Neural crest cell (in vitro differentiated cells): ENCODE results near the gene HBZ. TPM values are rescaled to one million over a fixed set of nuclear protein-coding genes. Genes with fewer than 3 reads are reported as not detected.

Experiments used
- DNase-seq: peaks from one replicate; pipeline ENCODE4 v3.0.0; 2021; ENCODE audit warnings: low read depth, mixed read lengths, low spot score
- H3K27ac Mint-ChIP-seq: one replicate; pipeline ENCODE4 v1.8.0; 2021; ENCODE audit warnings: mild to moderate bottlenecking, mixed read lengths; ENCODE audit not compliant: unreplicated experiment
- H3K27me3 Mint-ChIP-seq: 2 replicates; pipeline ENCODE4 v1.8.0; 2021; ENCODE audit warnings: low read depth, mild to moderate bottlenecking, mixed read lengths
- H3K36me3 Mint-ChIP-seq: 2 replicates; pipeline ENCODE4 v1.8.0; 2021; ENCODE audit warnings: low read depth, mild to moderate bottlenecking, mixed read lengths
- H3K4me1 Mint-ChIP-seq: 2 replicates; pipeline ENCODE4 v1.8.0; 2021; ENCODE audit warnings: mixed read lengths
- H3K4me3 Mint-ChIP-seq: one replicate; pipeline ENCODE4 v1.8.0; 2021; ENCODE audit warnings: mild to moderate bottlenecking, mixed read lengths
- H3K9me3 Mint-ChIP-seq: 2 replicates; pipeline ENCODE4 v1.8.0; 2021; ENCODE audit warnings: mixed read lengths
- total RNA-seq: library from RNA; stranded (reverse); gene quantifications from 2 replicates; pipeline ENCODE4 v1.2.1, GENCODE V29; 2021
- TF ChIP-seq, protein P1 (sequence below): fragments of 200-600 bp; sonication (generic); conservative IDR thresholded peaks from 2 replicates; pipeline ENCODE4 v1.5.0; 2021; ENCODE audit warnings: antibody characterized with exemption, mild to moderate bottlenecking

HBZ gene
- total RNA-seq, 1 donor from 2014 or later: not detected

DNA sequence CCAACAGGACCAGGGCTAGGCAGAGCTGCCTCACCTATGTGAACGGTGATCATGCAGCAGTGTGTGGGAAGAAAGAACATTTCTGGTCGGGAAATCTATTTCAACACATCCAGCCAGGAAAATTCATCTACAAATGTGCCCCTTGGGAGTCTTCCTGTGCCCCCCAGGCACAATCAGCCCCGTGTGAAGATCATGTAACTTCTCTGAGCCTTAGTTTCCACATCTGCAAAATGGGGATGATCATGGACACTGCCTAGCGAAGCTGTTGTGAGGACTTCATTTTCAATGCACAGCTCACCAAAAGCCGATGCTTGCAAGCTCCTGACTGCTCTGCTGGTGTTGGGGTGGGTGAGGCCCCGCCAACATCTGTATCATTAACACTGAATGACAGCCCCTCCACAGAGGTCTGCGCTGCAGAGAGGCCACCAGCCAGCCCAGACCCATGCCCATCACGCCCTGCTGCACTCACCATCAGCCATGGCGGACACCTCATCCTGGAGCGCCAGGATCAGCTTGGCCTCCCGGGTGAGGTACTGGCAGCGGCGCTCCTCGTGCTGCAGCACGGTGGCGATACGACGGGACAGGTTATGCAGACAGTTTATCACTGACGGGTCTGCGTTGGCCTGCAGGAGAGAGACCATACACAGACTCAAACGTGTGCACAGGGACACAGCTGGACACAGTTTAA, 40.1 kb upstream of the HBZ start:
- H3K36me3 Mint-ChIP-seq: no peaks in the 10 kb centered on the region
- TF ChIP-seq, protein P1, sequence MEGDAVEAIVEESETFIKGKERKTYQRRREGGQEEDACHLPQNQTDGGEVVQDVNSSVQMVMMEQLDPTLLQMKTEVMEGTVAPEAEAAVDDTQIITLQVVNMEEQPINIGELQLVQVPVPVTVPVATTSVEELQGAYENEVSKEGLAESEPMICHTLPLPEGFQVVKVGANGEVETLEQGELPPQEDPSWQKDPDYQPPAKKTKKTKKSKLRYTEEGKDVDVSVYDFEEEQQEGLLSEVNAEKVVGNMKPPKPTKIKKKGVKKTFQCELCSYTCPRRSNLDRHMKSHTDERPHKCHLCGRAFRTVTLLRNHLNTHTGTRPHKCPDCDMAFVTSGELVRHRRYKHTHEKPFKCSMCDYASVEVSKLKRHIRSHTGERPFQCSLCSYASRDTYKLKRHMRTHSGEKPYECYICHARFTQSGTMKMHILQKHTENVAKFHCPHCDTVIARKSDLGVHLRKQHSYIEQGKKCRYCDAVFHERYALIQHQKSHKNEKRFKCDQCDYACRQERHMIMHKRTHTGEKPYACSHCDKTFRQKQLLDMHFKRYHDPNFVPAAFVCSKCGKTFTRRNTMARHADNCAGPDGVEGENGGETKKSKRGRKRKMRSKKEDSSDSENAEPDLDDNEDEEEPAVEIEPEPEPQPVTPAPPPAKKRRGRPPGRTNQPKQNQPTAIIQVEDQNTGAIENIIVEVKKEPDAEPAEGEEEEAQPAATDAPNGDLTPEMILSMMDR: no peak
- no peak overlapping the region for H3K27ac Mint-ChIP-seq
- DNase-seq: no peak
- peaks cover 13% of the 10 kb centered on the region for H3K4me1 Mint-ChIP-seq
- H3K27me3 Mint-ChIP-seq: no peaks in the 10 kb centered on the region
- H3K4me3 Mint-ChIP-seq: no peak overlapping the region
- no peaks in the 10 kb centered on the region for H3K9me3 Mint-ChIP-seq

DNA sequence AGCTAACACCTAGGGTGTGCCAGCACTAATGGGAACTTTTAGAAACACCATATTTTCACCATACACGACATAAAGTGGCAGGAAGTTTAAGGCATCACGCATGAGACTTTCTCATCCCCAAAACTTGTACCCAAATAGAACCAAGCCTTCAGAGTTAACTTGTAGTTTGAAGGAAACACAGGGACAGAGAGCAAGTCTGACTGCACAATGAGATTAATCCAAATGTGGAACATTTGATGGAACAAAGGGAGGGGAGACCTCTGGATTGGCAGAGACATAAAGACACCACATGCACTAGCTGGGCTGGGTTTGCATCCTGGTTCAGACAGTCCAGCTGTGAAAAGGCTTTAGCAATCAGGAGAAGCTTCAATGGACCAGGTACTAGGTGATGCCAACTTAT, 38.1 kb upstream of the HBZ start:
- Mint-ChIP-seq H3K27me3 (no peaks in the 10 kb centered on the region), H3K4me1 (peaks cover 6% of the 10 kb centered on the region), H3K9me3 (no peaks in the 10 kb centered on the region), H3K27ac (no peak overlapping the region), H3K36me3 (no peaks in the 10 kb centered on the region), H3K4me3 (no peak overlapping the region)
- DNase-seq: no peak
- TF ChIP-seq, protein P1: no peak

DNA sequence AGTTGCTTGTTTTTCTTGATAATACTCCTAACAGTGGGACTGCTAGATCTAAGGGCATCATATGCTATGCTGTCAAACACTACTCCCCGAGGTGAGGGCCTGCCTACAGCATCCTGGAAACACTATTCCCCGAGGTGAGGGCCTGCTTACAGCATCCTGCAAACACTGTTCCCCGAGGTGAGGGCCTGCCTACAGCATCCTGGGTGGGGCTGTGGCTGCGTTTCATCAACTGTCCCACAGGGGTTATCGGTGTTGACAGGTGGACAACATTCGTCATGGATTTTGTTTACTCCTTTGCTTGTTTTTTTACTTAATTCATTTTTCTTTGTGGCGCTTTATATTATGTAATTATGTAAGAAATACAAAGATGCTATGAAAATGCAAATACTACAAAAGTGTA, 36.4 kb upstream of the HBZ start:
- no peaks in the 10 kb centered on the region for H3K9me3 Mint-ChIP-seq
- peaks cover 6% of the 10 kb centered on the region for H3K4me1 Mint-ChIP-seq
- H3K36me3 Mint-ChIP-seq: no peaks in the 10 kb centered on the region
- no peak overlapping the region for H3K4me3 Mint-ChIP-seq
- DNase-seq: no peak
- TF ChIP-seq, protein P1: no peak
- H3K27ac Mint-ChIP-seq: no peak overlapping the region
- H3K27me3 Mint-ChIP-seq: no peaks in the 10 kb centered on the region

DNA sequence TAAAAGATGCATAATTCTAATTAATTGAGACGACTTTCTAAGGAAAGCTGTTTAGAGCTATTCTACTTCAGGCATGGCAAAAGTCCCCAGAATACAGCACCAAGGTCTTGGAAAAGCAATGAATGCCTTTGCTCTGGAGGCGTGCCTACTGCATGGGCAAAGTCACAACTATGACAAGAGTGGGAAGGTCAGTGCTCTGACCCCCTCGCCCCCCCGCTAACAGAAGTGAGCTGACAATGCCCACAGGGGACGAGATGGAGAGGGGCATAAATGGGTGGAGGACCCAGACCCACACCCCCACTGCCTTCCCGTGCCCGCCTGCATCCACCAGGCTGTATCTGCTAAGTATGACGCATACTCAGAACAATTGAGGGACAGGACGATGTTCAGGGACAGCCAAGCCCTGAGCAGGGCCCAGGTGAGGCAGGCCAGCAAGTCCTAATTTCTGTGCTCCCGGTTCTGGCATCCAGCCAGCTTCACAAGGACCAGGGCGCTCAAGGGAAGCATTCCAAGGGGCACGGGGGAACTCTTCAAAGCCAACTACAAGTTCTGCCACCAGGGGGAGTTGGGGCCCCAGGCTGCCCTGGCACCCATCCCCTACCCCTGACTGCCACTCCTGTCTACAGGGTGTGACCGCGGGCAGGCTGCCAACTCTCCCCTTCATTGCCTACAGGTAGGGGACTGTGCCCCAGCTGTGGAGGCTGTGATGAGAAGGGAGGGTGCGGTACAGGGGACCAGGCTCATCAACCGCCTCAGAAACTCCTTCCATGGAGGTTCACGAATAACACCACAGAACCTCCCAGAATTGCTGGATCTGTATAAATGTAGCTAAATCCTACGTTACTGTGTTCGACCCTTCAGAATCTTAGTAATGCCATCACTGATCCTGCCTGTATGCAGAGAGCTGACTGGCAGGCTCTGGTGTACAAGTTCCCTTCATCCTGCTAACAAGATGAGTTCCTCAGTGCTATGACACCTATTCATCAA, 34.8 kb upstream of the HBZ start:
- Mint-ChIP-seq H3K27me3 (no peaks in the 10 kb centered on the region), H3K9me3 (no peaks in the 10 kb centered on the region), H3K4me3 (no peak overlapping the region), H3K36me3 (no peaks in the 10 kb centered on the region), H3K4me1 (peaks cover 6% of the 10 kb centered on the region), H3K27ac (no peak overlapping the region)
- DNase-seq: peak; percentile 68
- TF ChIP-seq, protein P1: peak; percentile 80

DNA sequence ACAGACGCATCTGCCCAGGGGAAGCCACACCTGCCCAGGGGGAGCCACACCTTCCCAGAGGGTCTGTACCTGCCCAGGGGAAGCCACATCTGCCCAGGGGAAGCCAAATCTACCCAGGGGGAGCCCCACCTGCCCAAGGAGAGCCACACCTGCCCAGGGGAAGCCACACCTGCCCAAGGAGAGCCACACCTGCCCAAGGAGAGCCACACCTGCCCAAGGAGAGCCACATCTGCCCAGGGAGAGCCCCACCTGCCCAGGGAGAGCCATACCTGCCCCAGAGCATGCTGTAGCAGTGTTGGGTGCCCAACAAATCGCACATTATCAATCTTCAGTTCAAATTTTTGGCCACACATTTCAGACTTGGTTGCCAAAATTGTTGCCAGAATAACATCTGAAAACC, 33.6 kb upstream of the HBZ start:
- TF ChIP-seq, protein P1: no peak
- no peak for DNase-seq
- Mint-ChIP-seq H3K4me1 (peaks cover 1% of the 10 kb centered on the region), H3K27ac (no peak overlapping the region), H3K4me3 (no peak overlapping the region), H3K36me3 (no peaks in the 10 kb centered on the region), H3K9me3 (no peaks in the 10 kb centered on the region), H3K27me3 (no peaks in the 10 kb centered on the region)
